Endothelial cell of umbilical vein (primary cell): ENCODE results near the gene FAHD1. TPM values are rescaled to one million over a fixed set of nuclear protein-coding genes. Genes with fewer than 3 reads are reported as not detected.

Experiments
- BruUV-seq: library from RNA; stranded (reverse); fragments of 400-500 nt; replicated peaks from 2 replicates; lab custom pipeline; 2021; lab: Mats Ljungman, UMichigan
- CTCF ChIA-PET: fragments of 300-600, 350-600 bp; sonication (Branson Sonifier 250); formaldehyde crosslinking; loops from one replicate; lab custom pipeline; 2021; ENCODE audit warnings: antibody characterized with exemption, inconsistent platforms; lab: Charles Lee
- POLR2A ChIA-PET: fragments of 300-600, 350-600 bp; sonication (Branson Sonifier 250); formaldehyde crosslinking; loops from one replicate; lab custom pipeline; 2021; ENCODE audit warnings: antibody characterized with exemption, inconsistent platforms; lab: Charles Lee
- DNase-seq: peaks from one replicate; pipeline ENCODE4 v3.0.0-alpha.2; 2011; ENCODE audit warnings: low read depth, low spot score
- FAIRE-seq: peaks from 2 replicates; lab custom pipeline; 2011; peaks lifted over from hg19 to GRCh38; lab: Jason Lieb, UNC
- H2AFZ ChIP-seq: 2 replicates; pipeline ENCODE4 v1.6.0; 2012; ENCODE audit warnings: low read depth, low read length, control low read depth, inconsistent platforms
- H3K27ac ChIP-seq: 2 replicates; pipeline ENCODE4 v1.5.1; 2011; ENCODE audit warnings: low read depth, mild to moderate bottlenecking, control low read depth, low read length, moderate library complexity; ENCODE audit not compliant: insufficient read depth
- H3K27me3 ChIP-seq, 2 experiments: 2 replicates each; pipeline versions ENCODE4 v1.6.0 to v1.6.1; 2011; ENCODE audit warnings: low read length in 2 of 2, mixed read lengths in 1 of 2; ENCODE audit not compliant: control insufficient read depth in 2 of 2, insufficient read depth in 2 of 2
- H3K36me3 ChIP-seq, 2 experiments: 2 replicates in 1 of 2; 3 replicates in 1 of 2; pipeline ENCODE4 v1.5.1; 2011; ENCODE audit warnings: low read length in 2 of 2, mild to moderate bottlenecking in 1 of 2, moderate library complexity in 1 of 2; ENCODE audit not compliant: control insufficient read depth in 2 of 2, insufficient read depth in 2 of 2; ENCODE audit errors: extremely low read depth in 1 of 2
- H3K4me1 ChIP-seq: 3 replicates; pipeline ENCODE4 v1.5.1; 2011; ENCODE audit warnings: mild to moderate bottlenecking, low read length; ENCODE audit not compliant: control insufficient read depth, insufficient read depth; ENCODE audit errors: extremely low read depth
- H3K4me2 ChIP-seq: 2 replicates; pipeline ENCODE4 v1.6.1; 2011; ENCODE audit warnings: low read length, control low read depth, mixed read lengths; ENCODE audit not compliant: insufficient read depth
- H3K4me3 ChIP-seq, 3 experiments: fragments of 200-600 bp in 1 of 3; sonication (generic), shearing (Covaris generic) in 1 of 3; replicated peaks in 1 of 3; 2 replicates each; pipeline ENCODE4 v1.5.1; 2011 to 2016; ENCODE audit warnings: control low read depth in 3 of 3, low read length in 3 of 3, mild to moderate bottlenecking in 2 of 3, inconsistent platforms in 1 of 3, low read depth in 1 of 3, moderate library complexity in 1 of 3; ENCODE audit not compliant: insufficient read depth in 1 of 3
- H3K79me2 ChIP-seq: 2 replicates; pipeline ENCODE4 v1.6.0; 2012; ENCODE audit warnings: low read length, inconsistent platforms; ENCODE audit not compliant: control insufficient read depth, insufficient read depth
- H3K9ac ChIP-seq: replicated peaks from 2 replicates; pipeline ENCODE3; 2011; ENCODE audit warnings: low read length, control low read depth; ENCODE audit not compliant: insufficient read depth; ENCODE audit errors: extremely low read depth
- H3K9me1 ChIP-seq: replicated peaks from 3 replicates; pipeline ENCODE4 v1.6.0; 2011; ENCODE audit warnings: mild to moderate bottlenecking, low read length; ENCODE audit not compliant: control insufficient read depth, insufficient read depth; ENCODE audit errors: extremely low read depth
- H3K9me3 ChIP-seq: replicated peaks from 2 replicates; pipeline ENCODE4 v1.5.1; 2012; ENCODE audit warnings: low read length, inconsistent platforms; ENCODE audit not compliant: control insufficient read depth, insufficient read depth
- H4K20me1 ChIP-seq: replicated peaks from 2 replicates; pipeline ENCODE3; 2011; ENCODE audit warnings: mild to moderate bottlenecking, low read length; ENCODE audit not compliant: control insufficient read depth, insufficient read depth; ENCODE audit errors: extremely low read depth
- CTCF ChIP-seq, 2 donors: IDR thresholded peaks; 1 replicate in 1 of 2; 2 replicates in 1 of 2; pipeline ENCODE4 v1.5.1; 2011; ENCODE audit warnings: low read length in 2 of 2, mild to moderate bottlenecking in 2 of 2, moderate library complexity in 2 of 2, control low read depth in 1 of 2, inconsistent platforms in 1 of 2, low read depth in 1 of 2; ENCODE audit not compliant: insufficient read depth in 1 of 2; ENCODE audit errors: extremely low read depth in 1 of 2
- EZH2 ChIP-seq: IDR thresholded peaks from 2 replicates; pipeline ENCODE4 v1.6.1; 2012; ENCODE audit warnings: borderline replicate concordance, low read depth, mild to moderate bottlenecking, moderate library complexity, low read length, inconsistent platforms; ENCODE audit not compliant: severe bottlenecking
- FOS ChIP-seq: IDR thresholded peaks from 2 replicates; pipeline ENCODE4 v1.6.1; 2011; ENCODE audit warnings: mild to moderate bottlenecking, low read length, moderate library complexity, borderline replicate concordance; ENCODE audit not compliant: insufficient read depth
- GATA2 ChIP-seq: IDR thresholded peaks from 2 replicates; pipeline ENCODE4 v1.7.0; 2011; ENCODE audit warnings: low read depth, mild to moderate bottlenecking, moderate library complexity, mixed read lengths, low read length; ENCODE audit not compliant: insufficient read length, insufficient read depth
- JUN ChIP-seq: IDR thresholded peaks from 2 replicates; pipeline ENCODE4 v1.6.1; 2011; ENCODE audit warnings: borderline replicate concordance, low read depth; ENCODE audit not compliant: insufficient read length, insufficient read depth
- MAX ChIP-seq: IDR thresholded peaks from 2 replicates; pipeline ENCODE4 v1.6.1; 2011; ENCODE audit not compliant: insufficient read depth, insufficient read length
- MYC ChIP-seq: IDR thresholded peaks from one replicate; pipeline ENCODE4 v1.6.1; 2011; ENCODE audit warnings: mild to moderate bottlenecking, low read depth, low read length
- POLR2A ChIP-seq: IDR thresholded peaks from 2 replicates; pipeline ENCODE4 v1.6.1; 2012; ENCODE audit warnings: low read depth, mild to moderate bottlenecking, control low read depth, low read length
- POLR2AphosphoS5 ChIP-seq: IDR thresholded peaks from 2 replicates; pipeline ENCODE4 v1.6.1; 2012; ENCODE audit warnings: low read depth, mild to moderate bottlenecking, control low read depth, low read length, moderate library complexity; ENCODE audit not compliant: insufficient read depth
- dilution Hi-C: fragments of 300-500 bp; cut with MboI; formaldehyde crosslinking; loops from one replicate; pipeline ENCODE4 v1.15.0; 2019; ENCODE audit warnings: low sequenced_read_pairs; ENCODE audit not compliant: extremely low pct_ligation_motif_present
- intact Hi-C: fragments of 100-400 bp; cut with micrococcal nuclease; formaldehyde crosslinking; loops from one replicate; pipeline ENCODE4 v1.10.0; 2022
- polyA plus RNA-seq, 4 experiments: library from polyadenylated mRNA; depleted of rRNA in 3 of 4; stranded (reverse) in 3 of 4; unstranded in 1 of 4; fragments of >200 nt; gene quantifications; 2 replicates each; pipeline versions ENCODE4 v1.2.1 to v1.2.3, GENCODE V29; 2011 to 2012; ENCODE audit warnings: missing spikeins in 1 of 4
- total RNA-seq: library from RNA; stranded (reverse); gene quantifications from 2 replicates; pipeline ENCODE4 v1.2.3, GENCODE V29; 2021

The FAHD1 gene
- total and polyA plus RNA-seq, 2 donors (not counting 3 experiments of a cell fraction or from before 2014, with no cell fraction given): 44.8 to 69.2 TPM

- Histone ChIP-seq H3K4me2 (no peak overlapping the region), H4K20me1 (no peaks in the 10 kb centered on the region), H3K36me3 (no peaks in the 10 kb centered on the region), H3K4me1 (no peaks in the 10 kb centered on the region), H3K27ac (no peak overlapping the region), H3K27me3 (peaks cover 2 to 4% of the 10 kb centered on the region in 2 experiments), H3K9me3 (no peaks in the 10 kb centered on the region), H3K79me2 (no peaks in the 10 kb centered on the region), H3K9ac (no peak overlapping the region), H3K9me1 (no peaks in the 10 kb centered on the region), H3K4me3 (no peak overlapping the region), H2AFZ (no peak overlapping the region)
- CTCF ChIA-PET: interaction anchor here (0.9 kb wide), 1 partner anchor 63 kb away, joined by 3 read pairs; no protein-coding TSS in a partner anchor
- POLR2A ChIA-PET: no interaction called here
- no peak for FAIRE-seq
- BruUV-seq: no TSS peak
- TF ChIP-seq JUN: no peak
- TF ChIP-seq POLR2AphosphoS5: no peak
- no peak for TF ChIP-seq MYC
- TF ChIP-seq GATA2: no peak
- TF ChIP-seq POLR2A: no peak
- TF ChIP-seq EZH2: no peak
- no peak for TF ChIP-seq FOS
- no peak for TF ChIP-seq MAX
- no peak for TF ChIP-seq CTCF (IDR thresholded peaks at IDR 0.05; ENCODE audit: extremely low read depth in 1 of 2, insufficient read depth in 1 of 2, low read depth in 1 of 2, low read length in 2 of 2)
- dilution Hi-C loops (no loop called here), intact Hi-C loops (no loop called here)
- no peak for DNase-seq
Measured at GRCh38 chr16:1845985-1846384, 19.0 kb downstream of the FAHD1 start.
